HG02938 (cell line): Measurements from ENCODE around the gene INAFM2.

Experiments used
- ATAC-seq: cut with Tn5 transposase; IDR thresholded peaks from one replicate; pipeline ENCODE4 v1.9.1; 2021; ENCODE audit warnings: mild to moderate bottlenecking, moderate library complexity; ENCODE audit not compliant: unreplicated experiment

The INAFM2 gene

GRCh38 chr15:40305281-40305680 lies 18.2 kb upstream of the INAFM2 start:
- no peak for ATAC-seq

GRCh38 chr15:40306371-40306770 lies 17.1 kb upstream of the INAFM2 start:
- no peak for ATAC-seq

GRCh38 chr15:40306908-40307307 lies 16.6 kb upstream of the INAFM2 start:
- ATAC-seq, result no peak

GRCh38 chr15:40307421-40308211 lies 15.9 kb upstream of the INAFM2 start, which contains the start of gene PLCB2:
Gene PLCB2, minus strand, starts transcription at chr15:40307935. Its CDS starts 263 bp downstream, at chr15:40307672.
- peak; percentile 47 for ATAC-seq

GRCh38 chr15:40309344-40309862 lies 14.1 kb upstream of the INAFM2 start:
- no peak for ATAC-seq

- no peak for ATAC-seq
Measured at GRCh38 chr15:40310001-40310959, 13.2 kb upstream of the INAFM2 start.

GRCh38 chr15:40310993-40311392 lies 12.5 kb upstream of the INAFM2 start:
- ATAC-seq, result no peak

- ATAC-seq, result no peak
Measured at GRCh38 chr15:40312370-40313158, 10.9 kb upstream of the INAFM2 start.

- no peak for ATAC-seq
Measured at GRCh38 chr15:40313531-40314398, 9.7 kb upstream of the INAFM2 start.

GRCh38 chr15:40314723-40315276 lies 8.7 kb upstream of the INAFM2 start:
- ATAC-seq, result no peak

- no peak for ATAC-seq
Measured at GRCh38 chr15:40316931-40317330, 6.6 kb upstream of the INAFM2 start.

GRCh38 chr15:40317580-40317979 lies 5.9 kb upstream of the INAFM2 start:
- no peak for ATAC-seq

- no peak for ATAC-seq
Measured at GRCh38 chr15:40320409-40320808, 3.1 kb upstream of the INAFM2 start.

GRCh38 chr15:40320931-40321371 lies 2.5 kb upstream of the INAFM2 start:
- ATAC-seq, result no peak

GRCh38 chr15:40322531-40323238 lies 807 bp upstream of the INAFM2 start:
- ATAC-seq, result no peak

- ATAC-seq, result no peak
Measured at GRCh38 chr15:40323953-40324937, 753 bp downstream of the INAFM2 start.

- ATAC-seq, result no peak
Measured at GRCh38 chr15:40325188-40325587, 1.7 kb downstream of the INAFM2 start.

GRCh38 chr15:40325700-40326099 lies 2.2 kb downstream of the INAFM2 start:
- no peak for ATAC-seq
